NCI-H748 (cell line): ENCODE measurements around the gene CREBBP.

Experiments used
- DNase-seq: peaks from one replicate; lab custom pipeline; 2025; ENCODE audit not compliant: unreplicated experiment; lab: John Stamatoyannopoulos, UW

The CREBBP gene

DNA sequence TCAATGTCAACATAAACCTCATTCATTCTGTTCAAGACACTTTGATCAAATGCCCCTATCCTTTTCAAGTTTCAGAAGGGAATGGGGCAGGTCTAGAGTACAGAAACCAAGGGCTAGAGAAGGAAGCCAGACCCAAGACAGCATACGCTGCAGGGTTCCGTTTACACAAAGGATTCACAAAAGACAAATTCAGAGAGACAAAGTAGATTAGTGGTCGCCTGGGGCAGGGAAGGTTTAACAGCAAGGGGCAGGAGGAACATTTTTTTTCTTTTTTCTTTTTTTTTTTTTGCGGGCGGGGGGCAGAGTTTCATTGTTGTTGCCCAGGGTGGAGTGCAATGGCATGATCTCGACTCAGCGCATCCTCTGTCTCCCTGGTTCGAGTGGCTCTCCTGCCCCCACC, 143.3 kb downstream of the CREBBP start:
- DNase-seq: no peak

DNA sequence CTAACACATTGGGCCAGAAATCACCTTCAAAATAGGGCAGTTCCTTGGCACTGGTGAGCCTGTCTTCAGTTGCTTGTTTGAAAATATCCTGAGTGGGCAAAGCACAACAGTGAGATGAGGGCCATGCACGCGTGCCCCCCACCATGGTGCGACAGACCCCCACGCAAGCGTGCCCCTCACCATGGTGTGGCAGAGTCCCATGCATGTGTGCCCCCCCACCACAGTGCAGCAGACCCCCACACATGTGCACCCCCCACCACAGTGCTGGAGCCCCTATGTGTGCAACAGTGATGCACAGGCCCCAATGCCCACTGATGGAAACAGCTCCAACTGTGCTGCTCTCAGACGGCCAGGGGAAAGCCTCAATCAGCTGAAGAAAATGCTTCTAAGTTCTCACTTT, 144.4 kb downstream of the CREBBP start:
- no peak for DNase-seq

DNA sequence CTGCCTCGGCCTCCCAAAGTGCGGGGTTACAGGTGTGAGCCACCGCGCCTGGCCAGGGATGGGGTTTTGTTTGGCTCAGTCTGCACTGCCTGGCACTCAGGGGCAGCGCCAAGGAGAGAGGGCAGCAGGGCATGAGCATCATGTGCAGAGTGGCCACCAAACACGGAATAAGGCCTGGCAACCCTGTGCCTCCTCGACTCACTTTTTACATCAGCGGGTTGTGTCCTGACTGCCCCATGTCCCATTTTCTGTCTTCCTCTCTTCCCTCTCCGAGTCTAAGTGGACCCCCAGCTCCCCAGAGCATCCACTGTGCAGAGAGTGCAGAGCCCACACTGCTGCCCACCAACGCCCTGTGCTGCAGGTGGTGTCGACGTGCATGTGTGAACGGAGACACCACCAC, 145.0 kb downstream of the CREBBP start:
- no peak for DNase-seq

DNA sequence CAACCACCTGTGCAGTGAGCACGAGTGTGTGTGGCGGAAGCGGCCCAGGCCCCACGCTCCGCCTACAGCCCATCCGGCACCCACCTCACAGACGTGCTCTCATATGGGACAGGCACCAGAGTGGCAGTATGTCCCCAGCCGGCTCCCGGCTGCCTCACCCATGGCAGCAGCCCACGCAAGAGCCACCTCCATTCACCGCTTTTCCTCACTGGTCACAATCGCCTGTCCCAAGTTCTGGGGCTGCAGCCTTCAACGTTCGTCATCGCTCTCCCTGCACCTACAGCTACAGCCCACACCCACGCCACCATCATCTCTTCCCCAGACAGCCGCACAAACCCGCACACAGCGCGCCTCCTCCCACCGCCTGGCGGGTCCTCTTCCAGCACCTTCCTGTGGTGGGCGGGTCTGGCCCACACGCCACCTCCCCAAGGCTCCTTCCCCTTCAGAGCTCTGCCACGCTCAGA, 145.7 kb downstream of the CREBBP start:
- DNase-seq: no peak

GRCh38 chr16:3734084-3734757, 146.3 kb downstream of the CREBBP start:
- DNase-seq: no peak

DNA sequence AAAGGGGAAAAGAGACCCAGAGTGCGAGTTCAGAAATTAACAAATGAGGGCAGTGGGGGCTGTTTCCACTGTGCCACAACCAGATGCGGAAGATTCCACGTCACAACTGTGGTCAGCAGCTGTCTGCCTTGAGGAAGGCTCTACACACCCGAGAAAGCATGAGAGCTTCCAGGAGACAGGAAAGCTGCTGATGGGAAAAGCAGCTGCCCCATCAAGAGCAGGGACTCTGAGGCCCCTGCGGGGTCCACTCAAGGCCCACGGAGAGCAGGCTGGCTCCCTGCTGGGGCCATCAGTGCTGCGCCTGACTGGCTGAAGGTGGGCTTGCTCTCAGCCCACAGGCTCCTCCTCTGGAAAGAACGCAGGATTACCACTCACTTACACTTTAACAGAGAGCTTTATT, 148.3 kb downstream of the CREBBP start:
- no peak for DNase-seq

DNA sequence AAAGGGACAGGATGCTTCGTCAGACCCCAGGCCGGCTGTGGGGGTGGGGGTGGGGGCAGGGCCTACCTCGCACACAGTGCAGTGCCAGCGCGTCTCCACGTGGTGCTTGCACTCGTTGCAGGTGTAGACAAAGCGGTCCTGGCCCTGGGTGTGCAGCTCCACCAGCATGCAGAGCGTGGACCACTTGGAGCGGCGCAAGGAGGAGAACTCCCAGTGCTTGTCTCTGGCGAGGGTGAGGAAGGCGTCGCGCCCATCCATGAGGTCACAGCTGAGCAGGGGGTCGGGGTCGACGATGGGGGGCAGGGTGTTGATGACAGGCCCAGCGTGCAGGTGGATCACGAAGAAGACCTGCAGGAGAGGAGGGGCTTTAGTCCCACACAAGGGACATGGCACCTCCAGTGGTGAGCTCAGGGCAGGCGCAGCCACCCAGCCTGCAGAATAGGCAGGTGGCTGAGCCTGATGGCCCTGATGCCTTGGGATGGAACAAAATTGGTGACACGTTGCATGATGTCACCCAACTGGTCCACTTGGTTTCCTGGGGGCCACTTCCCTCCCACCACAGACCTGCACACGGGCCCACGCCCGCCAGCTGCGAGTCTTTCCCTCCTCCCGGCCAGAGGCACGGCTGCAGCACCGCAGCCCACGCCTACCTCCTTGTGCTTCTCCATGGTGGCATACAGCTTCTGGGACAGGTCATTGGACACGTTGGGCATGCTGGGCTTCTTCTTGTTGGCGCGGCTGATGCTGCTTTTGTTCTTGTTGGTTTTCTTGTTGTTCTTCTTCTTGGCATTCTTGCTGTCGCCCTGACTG, 149.2 kb downstream of the CREBBP start:
- no peak for DNase-seq

GRCh38 chr16:3730161-3731125, 150.1 kb downstream of the CREBBP start:
- no peak for DNase-seq

DNA sequence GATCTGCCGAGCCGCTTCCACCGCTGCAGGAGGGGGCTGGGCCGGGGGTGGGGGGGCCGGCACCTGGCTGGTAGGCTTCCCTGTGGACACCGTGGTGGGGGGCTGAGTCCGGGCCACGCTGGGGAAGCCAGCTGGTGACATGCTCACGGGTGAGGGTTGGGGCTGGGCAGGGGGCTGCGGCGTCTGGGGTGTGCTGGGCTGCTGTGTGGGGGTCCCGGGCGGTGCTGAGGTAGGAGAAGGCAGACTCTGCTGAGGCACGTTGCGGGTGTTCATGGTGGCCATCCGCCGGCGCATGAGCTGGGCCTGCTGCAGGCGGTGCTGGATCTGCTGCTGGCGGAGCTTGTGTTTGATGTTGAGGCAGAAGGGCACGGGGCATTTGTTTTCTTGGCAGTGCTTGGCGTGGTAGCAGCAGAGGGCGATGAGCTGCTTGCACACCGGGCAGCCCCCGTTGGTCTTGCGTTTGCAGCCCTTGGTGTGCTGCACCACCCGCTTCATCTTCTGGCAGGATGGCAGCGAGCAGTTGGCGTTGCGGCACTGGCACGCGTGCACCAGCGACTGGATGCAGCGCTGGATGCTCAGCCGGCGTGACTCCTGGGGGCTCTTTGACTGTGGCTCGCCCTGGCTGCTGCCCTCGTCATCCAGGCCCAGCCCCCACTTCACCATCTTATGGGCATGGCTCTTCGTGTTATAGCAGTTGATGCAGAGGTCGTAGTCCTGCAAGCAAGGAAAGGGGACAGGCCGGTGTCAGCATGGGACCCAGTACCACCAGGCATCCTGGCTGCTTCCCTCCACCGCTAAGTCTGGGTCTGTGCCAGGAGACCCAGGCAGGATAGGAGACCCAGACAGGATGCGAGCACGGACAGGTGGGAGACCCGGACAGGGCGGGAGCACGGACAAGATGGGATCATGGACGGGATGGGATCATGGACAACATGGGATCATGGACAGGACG, 151.1 kb downstream of the CREBBP start:
- DNase-seq: no peak

GRCh38 chr16:3728424-3729160, 151.9 kb downstream of the CREBBP start:
- no peak for DNase-seq

DNA sequence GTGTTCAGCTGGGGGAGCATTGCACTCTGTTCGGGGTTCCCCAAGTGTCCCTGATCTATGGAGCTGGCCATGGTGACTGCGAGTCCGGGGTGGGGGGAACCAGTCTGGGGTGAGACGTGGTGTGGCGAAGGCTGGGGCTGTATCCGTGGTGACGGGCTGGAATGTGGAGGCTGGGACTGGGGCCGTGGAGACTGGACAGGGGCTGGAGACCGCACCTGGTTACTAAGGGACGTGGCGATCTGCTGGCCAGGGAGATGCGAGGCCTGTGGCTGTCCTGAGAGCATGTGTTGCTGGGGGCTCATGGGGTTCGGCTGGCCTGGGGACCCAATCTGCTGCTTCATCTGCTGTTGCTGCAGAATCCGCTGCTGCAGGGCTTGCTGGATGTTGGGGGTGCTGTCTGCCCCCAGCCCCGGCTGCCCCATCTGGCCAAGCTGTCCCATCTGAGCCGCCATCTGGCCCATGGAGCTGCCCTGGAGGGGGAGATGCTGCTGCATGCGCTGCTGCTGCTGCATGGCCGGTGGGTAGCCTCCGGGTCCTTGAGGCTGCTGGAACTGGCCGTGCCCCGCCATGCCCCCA, 152.6 kb downstream of the CREBBP start:
- no peak for DNase-seq

DNA sequence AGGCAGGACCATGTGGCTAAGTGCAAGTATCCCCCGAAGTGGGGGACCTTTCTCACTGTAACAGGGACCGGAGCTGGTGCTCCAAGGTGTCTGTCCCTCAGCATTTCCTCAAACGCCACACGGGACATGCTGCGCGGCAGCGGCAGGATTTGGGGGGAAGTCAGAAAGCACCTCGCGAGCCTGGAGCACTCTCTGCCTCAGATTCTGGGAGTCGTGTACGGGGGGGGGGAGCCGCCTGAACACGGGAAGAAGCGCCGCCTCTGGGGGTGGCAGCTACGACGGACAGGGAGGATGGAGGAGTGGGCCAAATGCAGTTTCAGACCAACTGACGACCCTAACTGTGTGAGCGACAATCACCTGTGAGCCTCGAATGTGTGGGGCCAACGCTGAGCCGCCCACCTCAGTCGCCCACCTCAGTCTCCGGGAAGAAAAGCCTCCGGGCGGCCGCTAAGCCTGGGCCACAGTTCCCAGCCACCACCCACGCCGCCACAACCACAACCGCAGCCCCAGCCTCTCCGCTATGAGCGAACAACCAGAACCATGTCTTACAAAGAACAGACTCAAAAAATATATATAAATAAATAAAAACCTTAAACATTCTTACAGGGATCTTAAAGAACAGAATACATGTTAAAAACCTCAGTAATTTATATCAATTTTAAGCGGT, 154.4 kb downstream of the CREBBP start:
- no peak for DNase-seq

- DNase-seq: no peak
Observed at GRCh38 chr16:3725276-3725675, 155.2 kb downstream of the CREBBP start.

DNA sequence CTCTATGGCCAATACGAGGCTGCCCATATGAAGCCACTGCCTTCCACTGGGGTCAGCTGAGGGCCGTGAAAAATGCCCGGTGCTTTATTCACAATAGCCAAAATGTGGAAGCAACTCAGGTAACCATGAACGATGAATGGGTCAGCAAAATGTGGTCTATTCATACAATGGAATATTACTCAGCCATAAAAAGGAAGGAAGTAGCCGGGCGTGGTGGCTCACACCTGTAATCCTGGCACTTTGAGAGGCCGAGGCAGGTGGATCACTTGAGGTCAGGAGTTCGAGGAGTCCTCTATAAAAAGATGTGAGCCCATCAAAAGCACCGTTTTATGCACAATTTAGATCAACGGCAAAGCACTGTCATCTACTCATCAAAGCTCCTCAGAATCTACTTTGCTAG, 158.0 kb downstream of the CREBBP start:
- no peak for DNase-seq

DNA sequence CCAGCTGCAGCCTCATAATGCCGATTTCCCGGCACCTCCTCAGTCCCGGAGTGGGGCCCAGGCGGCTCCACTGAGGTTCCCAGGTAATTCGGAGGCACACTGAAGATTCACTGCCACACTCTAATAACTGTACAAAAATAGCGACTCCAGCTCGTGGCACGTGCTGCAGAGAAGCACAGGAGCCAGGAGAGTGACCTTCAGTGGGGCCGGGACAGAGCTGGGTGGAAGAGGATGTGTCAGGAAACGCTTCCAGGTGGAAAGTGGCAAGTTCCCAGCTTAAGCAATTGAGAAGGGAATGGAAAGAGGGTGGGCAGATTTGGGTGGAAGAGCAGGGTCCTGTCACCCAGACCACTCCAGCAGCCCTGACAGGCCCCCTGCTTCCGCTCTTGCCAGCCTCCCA, 160.1 kb downstream of the CREBBP start:
- DNase-seq: no peak

- DNase-seq: no peak
Observed at GRCh38 chr16:3718628-3719027, 161.9 kb downstream of the CREBBP start.

- no peak for DNase-seq
Observed at GRCh38 chr16:3718019-3718391, 162.5 kb downstream of the CREBBP start.

GRCh38 chr16:3717235-3718018, 163.1 kb downstream of the CREBBP start, which contains the start of gene TRAP1:
Gene TRAP1, minus strand, starts transcription at chr16:3717524. Its CDS starts 16 bp downstream, at chr16:3717508.
- DNase-seq: peak; percentile 73
